GM12878 (cell line): ENCODE data around the gene ABCF3. TPM values are rescaled to one million over a fixed set of nuclear protein-coding genes. Genes with fewer than 3 reads are reported as not detected.

ENCODE experiments used
- ATF2 ChIP-seq: IDR thresholded peaks from 2 replicates; pipeline ENCODE4 v1.6.1; 2012; ENCODE audit warnings: low read length, inconsistent platforms
- ATF3 ChIP-seq: IDR thresholded peaks from 2 replicates; pipeline ENCODE4 v1.6.1; 2011; ENCODE audit warnings: low read depth, mild to moderate bottlenecking, low read length, moderate library complexity, borderline replicate concordance; ENCODE audit errors: extremely low read depth
- BCLAF1 ChIP-seq: fragments of 450-650 bp; IDR thresholded peaks from 2 replicates; pipeline ENCODE4 v1.6.1; 2017; ENCODE audit warnings: antibody characterized with exemption, mild to moderate bottlenecking, moderate library complexity
- BHLHE40 ChIP-seq, 2 experiments: fragments of 450-650 bp in 1 of 2; IDR thresholded peaks; 2 replicates each; pipeline ENCODE4 v1.6.1; 2011 to 2017; ENCODE audit warnings: low read depth in 2 of 2, borderline replicate concordance in 1 of 2, improper control_type of control experiment in 1 of 2, low read length in 1 of 2, mild to moderate bottlenecking in 1 of 2
- CBX3 ChIP-seq: fragments of 200-600 bp; sonication (generic); IDR thresholded peaks from 2 replicates; pipeline ENCODE4 v1.6.1; 2016; ENCODE audit warnings: low read depth, borderline replicate concordance
- CHD4 ChIP-seq: fragments of 200-600 bp; sonication (generic); IDR thresholded peaks from 2 replicates; pipeline ENCODE4 v1.6.1; 2016; ENCODE audit warnings: mild to moderate bottlenecking
- EED ChIP-seq: sonication (generic); IDR thresholded peaks from 2 replicates; pipeline ENCODE4 v1.6.1; 2016; ENCODE audit warnings: antibody characterized with exemption, low read depth
- ESRRA ChIP-seq: IDR thresholded peaks from 2 replicates; pipeline ENCODE4 v1.6.1; 2012; ENCODE audit warnings: mild to moderate bottlenecking, low read length, improper control_type of control experiment
- HDAC2 ChIP-seq: fragments of 200-600 bp; sonication (generic); IDR thresholded peaks from 2 replicates; pipeline ENCODE4 v1.6.1; 2017
- IKZF2 ChIP-seq, 2 experiments: fragments of 450-650 bp; IDR thresholded peaks; 2 replicates each; pipeline ENCODE4 v1.6.1; 2017; ENCODE audit warnings: mild to moderate bottlenecking in 2 of 2, moderate library complexity in 2 of 2
- KAT2A ChIP-seq: conservative IDR thresholded peaks from 2 replicates; pipeline ENCODE4 v1.6.1; 2011; ENCODE audit warnings: low read depth, low read length; ENCODE audit not compliant: control insufficient read depth
- LARP7 ChIP-seq: fragments of 450-650 bp; IDR thresholded peaks from 2 replicates; pipeline ENCODE4 v1.6.1; 2017; ENCODE audit warnings: mild to moderate bottlenecking
- NFXL1 ChIP-seq: fragments of 450-650 bp; IDR thresholded peaks from 2 replicates; pipeline ENCODE4 v1.6.1; 2017; ENCODE audit warnings: antibody characterized with exemption, mild to moderate bottlenecking, borderline replicate concordance
- PAX5 ChIP-seq: IDR thresholded peaks from 2 replicates; pipeline ENCODE4 v1.6.1; 2011; ENCODE audit warnings: low read depth, low read length, borderline replicate concordance
- PAX8 ChIP-seq: fragments of 450-650 bp; IDR thresholded peaks from 2 replicates; pipeline ENCODE4 v1.6.1; 2017; ENCODE audit warnings: mild to moderate bottlenecking, moderate library complexity
- SIN3A ChIP-seq: IDR thresholded peaks from 2 replicates; pipeline ENCODE4 v1.6.1; 2012; ENCODE audit warnings: low read depth, low read length, improper control_type of control experiment
- SMARCA5 ChIP-seq: fragments of 450-650 bp; IDR thresholded peaks from 2 replicates; pipeline ENCODE4 v1.6.1; 2017; ENCODE audit warnings: mild to moderate bottlenecking
- STAT1 ChIP-seq: fragments of 450-650 bp; conservative IDR thresholded peaks from 2 replicates; pipeline ENCODE4 v1.6.1; 2014; ENCODE audit warnings: antibody characterized with exemption, mild to moderate bottlenecking
- ZBTB40 ChIP-seq: fragments of 450-650 bp; IDR thresholded peaks from 2 replicates; pipeline ENCODE4 v1.6.1; 2016; ENCODE audit warnings: mild to moderate bottlenecking, moderate library complexity, borderline replicate concordance
- ZNF207 ChIP-seq: fragments of 450-650 bp; IDR thresholded peaks from 2 replicates; pipeline ENCODE4 v1.6.1; 2014; ENCODE audit warnings: antibody characterized with exemption, mild to moderate bottlenecking, borderline replicate concordance
- ZNF274 ChIP-seq: IDR thresholded peaks from one replicate; pipeline ENCODE4 v1.8.0; 2011; ENCODE audit not compliant: insufficient read length, insufficient read depth
- ZNF384 ChIP-seq: IDR thresholded peaks from 2 replicates; pipeline ENCODE4 v1.6.1; 2012; ENCODE audit warnings: low read depth, mild to moderate bottlenecking, low read length, improper control_type of control experiment, borderline replicate concordance
- ZSCAN29 ChIP-seq: fragments of 450-650 bp; IDR thresholded peaks from 2 replicates; pipeline ENCODE4 v1.6.1; 2017; ENCODE audit warnings: mild to moderate bottlenecking, moderate library complexity
- ZZZ3 ChIP-seq: IDR thresholded peaks from 2 replicates; pipeline ENCODE4 v1.6.1; 2011; ENCODE audit warnings: low read depth; ENCODE audit not compliant: control insufficient read depth, insufficient read length
- polyA plus RNA-seq, 11 experiments: library from polyadenylated mRNA; depleted of rRNA in 4 of 11; unstranded in 6 of 11; stranded (reverse) in 5 of 11; fragments of >200 nt; fragmentation: Nextera tagmentation in 4 of 11; fragmentation: Illumina TruSeq in 1 of 11; extraction: Ambion mirVana in 4 of 11; extraction: Trizol in 1 of 11; gene quantifications; 1 replicate in 1 of 11; 2 replicates in 10 of 11; pipeline versions ENCODE4 v1.2.1 to v1.2.3, GENCODE V29; 2011 to 2016; ENCODE audit warnings: inconsistent platforms in 2 of 11, missing spikeins in 2 of 11, low read depth in 1 of 11
- total RNA-seq, 4 experiments: library from RNA; depleted of rRNA in 3 of 4; stranded (reverse); fragments of >200 nt in 3 of 4; fragmentation: Illumina TruSeq in 1 of 4; extraction: Trizol in 1 of 4; gene quantifications; 2 replicates each; pipeline versions ENCODE4 v1.2.1 to v1.2.3, GENCODE V29; 2013 to 2021

ABCF3 gene
- total and polyA plus RNA-seq, 10 of the 15 experiments (the other 5 are each of a cell fraction or from before 2014, with no cell fraction given): 6.1 to 71.3 (median 46.9) TPM

GRCh38 chr3:184229394-184230080 is 43.5 kb downstream of the ABCF3 start, which contains the start of gene VWA5B2 (continued):
- peak in 1 of 2 experiments; percentile 71; a peak in 2 of 4 replicates for TF ChIP-seq BHLHE40 (IDR thresholded peaks at IDR 0.05; ENCODE audit: borderline replicate concordance in 1 of 2, low read depth in 2 of 2, low read length in 1 of 2)
- no peak for TF ChIP-seq ZNF274
- no peak for TF ChIP-seq CBX3
- no peak for TF ChIP-seq STAT1
- no peak for TF ChIP-seq ZNF384
- no peak for TF ChIP-seq KAT2A
- TF ChIP-seq ATF3: no peak
- no peak for TF ChIP-seq ZZZ3
- TF ChIP-seq BCLAF1: no peak
- no peak for TF ChIP-seq IKZF2 (IDR thresholded peaks at IDR 0.05)
- no peak for TF ChIP-seq ZBTB40
- no peak for TF ChIP-seq PAX5
- no peak for TF ChIP-seq HDAC2
- no peak for TF ChIP-seq CHD4
- no peak for TF ChIP-seq PAX8
- no peak for TF ChIP-seq ZNF207
- no peak for TF ChIP-seq ZSCAN29
- TF ChIP-seq SMARCA5: no peak
- TF ChIP-seq EED: no peak
- TF ChIP-seq ATF2: no peak
- peak; percentile 58; the same call in 1 of the 2 replicates for TF ChIP-seq LARP7
- no peak for TF ChIP-seq SIN3A
- TF ChIP-seq ESRRA: no peak
- no peak for TF ChIP-seq NFXL1
